ENCODE results near the gene TANC1.

DNA sequence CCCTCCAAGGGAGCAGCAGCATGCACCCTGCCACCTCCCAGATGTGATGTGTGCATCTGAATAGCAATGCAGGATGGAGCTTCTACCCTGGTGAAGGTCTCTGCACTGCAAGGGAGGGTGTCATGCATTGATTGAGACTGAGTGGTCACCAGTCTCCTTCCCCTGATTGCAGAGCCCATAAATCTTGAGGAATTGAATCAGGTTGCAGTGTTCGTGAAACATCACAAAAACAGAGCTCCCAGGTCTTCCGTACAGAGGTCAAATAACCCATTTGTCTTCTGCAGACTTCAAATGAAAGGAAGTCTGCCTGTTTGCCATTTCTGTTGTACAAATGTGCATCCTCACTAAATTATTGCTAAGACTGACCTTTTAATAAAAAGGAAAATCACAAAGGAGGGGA is 181.3 kb downstream of the TANC1 start:
- TF ChIP-seq CTCF (IDR thresholded peaks at IDR 0.05) = no peak
- no peak for TF ChIP-seq EP300 (IDR thresholded peaks at IDR 0.05)
